Breast epithelium (tissue), 4 donors: ENCODE measurements around the gene YTHDF1. TPM values are rescaled to one million over a fixed set of nuclear protein-coding genes. Genes with fewer than 3 reads are reported as not detected.

Experiments used
- DNase-seq, 2 donors: peaks; one replicate each; pipeline ENCODE4 v3.0.0-alpha.2; 2019; ENCODE audit warnings: low spot score in 2 of 2
- H3K27ac ChIP-seq, 2 donors: fragments of 200-600 bp; sonication (generic) in 1 of 2; one replicate each; pipeline ENCODE4 v1.5.1; 2016 to 2019; ENCODE audit warnings: mild to moderate bottlenecking in 1 of 2
- H3K27me3 ChIP-seq, 2 donors: fragments of 200-600 bp; sonication (generic) in 1 of 2; one replicate each; pipeline versions ENCODE4 v1.5.1 to v1.6.0; 2017 to 2019; ENCODE audit warnings: control low read depth in 1 of 2, mild to moderate bottlenecking in 1 of 2
- H3K36me3 ChIP-seq: fragments of 200-600 bp; one replicate; pipeline ENCODE4 v1.5.1; 2019
- H3K4me1 ChIP-seq, 2 donors: fragments of 200-600 bp; sonication (generic); one replicate each; pipeline ENCODE4 v1.5.1; 2016 to 2019; ENCODE audit warnings: control low read depth in 1 of 2
- H3K4me3 ChIP-seq, 3 donors: fragments of 200-600 bp; sonication (generic); 1 replicate in 2 of 3; 2 replicates in 1 of 3; pipeline ENCODE4 v1.5.1; 2016 to 2019; ENCODE audit warnings: mild to moderate bottlenecking in 3 of 3, moderate library complexity in 2 of 3
- H3K9me3 ChIP-seq, 2 donors: fragments of 200-600 bp; sonication (generic) in 1 of 2; one replicate each; pipeline ENCODE4 v1.5.1; 2016 to 2019; ENCODE audit warnings: control low read depth in 1 of 2
- CTCF ChIP-seq, 3 donors: fragments of 450-650 bp; IDR thresholded peaks; one replicate each; pipeline ENCODE4 v1.5.1; 2016 to 2017; ENCODE audit warnings: antibody characterized with exemption in 3 of 3, mild to moderate bottlenecking in 3 of 3, moderate library complexity in 3 of 3
- POLR2A ChIP-seq: fragments of 450-650 bp; IDR thresholded peaks from one replicate; pipeline ENCODE4 v1.6.1; 2016; ENCODE audit warnings: antibody characterized with exemption, mild to moderate bottlenecking, moderate library complexity
- POLR2AphosphoS5 ChIP-seq, 3 donors: sonication (generic); formaldehyde crosslinking; IDR thresholded peaks; one replicate each; pipeline ENCODE4 v1.6.1; 2017; ENCODE audit warnings: antibody characterized with exemption in 3 of 3
- intact Hi-C: fragments of 100-400 bp; cut with DNase I; formaldehyde crosslinking; loops from one replicate; pipeline ENCODE4 v1.15.1; 2023; ENCODE audit warnings: low total_unique reads
- total RNA-seq, 3 donors: library from RNA; depleted of rRNA; stranded (reverse); fragments of >200 nt; gene quantifications; one replicate each; pipeline ENCODE4 v1.1.0, GENCODE V29; 2016

The YTHDF1 gene
- total RNA-seq, 3 donors from 2014 or later: 23.0 to 32.8 (median 28.2) TPM

GRCh38 chr20:63260521-63260920, 44.6 kb upstream of the YTHDF1 start:
- DNase-seq: no peak
- Histone ChIP-seq H3K4me3 (no peak overlapping the region), H3K36me3 (no peaks in the 10 kb centered on the region), H3K27me3 (peaks cover 0 to 69% of the 10 kb centered on the region in 2 donors), H3K9me3 (no peaks in the 10 kb centered on the region), H3K4me1 (no peaks in the 10 kb centered on the region), H3K27ac (no peak overlapping the region)
- TF ChIP-seq POLR2AphosphoS5 (IDR thresholded peaks at IDR 0.05) (no peak), POLR2A (no peak), CTCF (IDR thresholded peaks at IDR 0.05) (no peak)
- intact Hi-C loops: loop anchor here (1.0 kb wide), 1 partner anchor 34 kb away; no protein-coding TSS in a partner anchor

GRCh38 chr20:63259734-63260460, 44.0 kb upstream of the YTHDF1 start:
- H3K4me1 ChIP-seq: no peaks in the 10 kb centered on the region
- H3K4me3 ChIP-seq: no peak overlapping the region
- H3K9me3 ChIP-seq: no peaks in the 10 kb centered on the region
- no peak overlapping the region for H3K27ac ChIP-seq
- TF ChIP-seq CTCF (IDR thresholded peaks at IDR 0.05) (no peak), POLR2AphosphoS5 (IDR thresholded peaks at IDR 0.05) (no peak), POLR2A (no peak)
- intact Hi-C loops: loop anchor here (1.0 kb wide), 1 partner anchor 34 kb away; no protein-coding TSS in a partner anchor
- no peaks in the 10 kb centered on the region for H3K36me3 ChIP-seq
- H3K27me3 ChIP-seq: peaks cover 0 to 72% of the 10 kb centered on the region in 2 donors
- DNase-seq: no peak

GRCh38 chr20:63258781-63259180, 42.9 kb upstream of the YTHDF1 start:
- intact Hi-C loops: no loop called here
- peaks cover 0 to 2% of the 10 kb centered on the region in 2 donors for H3K4me1 ChIP-seq
- H3K36me3 ChIP-seq: no peaks in the 10 kb centered on the region
- no peak overlapping the region for H3K4me3 ChIP-seq
- no peaks in the 10 kb centered on the region for H3K9me3 ChIP-seq
- no peak overlapping the region for H3K27ac ChIP-seq
- H3K27me3 ChIP-seq: peaks cover 4 to 78% of the 10 kb centered on the region in 2 donors
- no peak for TF ChIP-seq CTCF (IDR thresholded peaks at IDR 0.05)
- no peak for TF ChIP-seq POLR2AphosphoS5 (IDR thresholded peaks at IDR 0.05)
- TF ChIP-seq POLR2A: no peak
- DNase-seq: no peak

GRCh38 chr20:63257629-63258028, 41.7 kb upstream of the YTHDF1 start:
- Histone ChIP-seq H3K4me1 (peaks cover 4 to 9% of the 10 kb centered on the region in 2 donors), H3K27me3 (peaks cover 7 to 82% of the 10 kb centered on the region in 2 donors), H3K27ac (no peak overlapping the region), H3K4me3 (no peak overlapping the region), H3K36me3 (no peaks in the 10 kb centered on the region), H3K9me3 (no peaks in the 10 kb centered on the region)
- intact Hi-C loops: no loop called here
- TF ChIP-seq CTCF (IDR thresholded peaks at IDR 0.05) (no peak), POLR2AphosphoS5 (IDR thresholded peaks at IDR 0.05) (no peak), POLR2A (no peak)
- DNase-seq: no peak

GRCh38 chr20:63256954-63257353, 41.0 kb upstream of the YTHDF1 start:
- peaks cover 7 to 83% of the 10 kb centered on the region in 2 donors for H3K27me3 ChIP-seq
- no peak overlapping the region for H3K4me3 ChIP-seq
- H3K9me3 ChIP-seq: no peaks in the 10 kb centered on the region
- H3K27ac ChIP-seq: no peak overlapping the region
- DNase-seq: no peak
- H3K36me3 ChIP-seq: no peaks in the 10 kb centered on the region
- no peak for TF ChIP-seq POLR2AphosphoS5 (IDR thresholded peaks at IDR 0.05)
- no peak for TF ChIP-seq CTCF (IDR thresholded peaks at IDR 0.05)
- no peak for TF ChIP-seq POLR2A
- intact Hi-C loops: no loop called here
- peaks cover 4 to 9% of the 10 kb centered on the region in 2 donors for H3K4me1 ChIP-seq
